ENCODE measurements around the gene GDPD5. TPM values are rescaled to one million over a fixed set of nuclear protein-coding genes. Genes with fewer than 3 reads are reported as not detected.

The GDPD5 gene
- total RNA-seq, 1 experiment from 2014 or later: 7.8 TPM

GRCh38 chr11:75428989-75429640 lies 96.6 kb downstream of the GDPD5 start:
- H3K9me3 Mint-ChIP-seq: peaks cover 16 to 24% of the 10 kb centered on the region in 2 experiments
- H2AFZ ChIP-seq (ENCODE audit: low read length): no peak overlapping the region
- H3K4me2 ChIP-seq (ENCODE audit: insufficient read depth, insufficient read length, low read length): no peak overlapping the region
- H3K14ac ChIP-seq (ENCODE audit: insufficient read depth, low read length): no peak overlapping the region
- H3K9me3 ChIP-seq (ENCODE audit: control insufficient read depth, low read depth, low read length): peaks cover 10% of the 10 kb centered on the region
- no peak overlapping the region for H4K5ac ChIP-seq (ENCODE audit: insufficient read length, low read depth, low read length)
- H2BK15ac ChIP-seq (ENCODE audit: low read depth, low read length): no peak overlapping the region
- no peak overlapping the region for H3K27ac ChIP-seq (ENCODE audit: insufficient read length, low read depth, low read length)
- H3K18ac ChIP-seq (ENCODE audit: insufficient read length, low read depth, low read length): no peak overlapping the region
- peaks cover 3 to 11% (median 8%) of the 10 kb centered on the region in 3 experiments; a peak in 6 of 7 replicates for H3K36me3 Mint-ChIP-seq (ENCODE audit: insufficient read depth in 1 of 3, low read depth in 3 of 3)
- H3K4ac ChIP-seq (ENCODE audit: low read depth, low read length): no peak overlapping the region
- no peaks in the 10 kb centered on the region for H3K79me2 ChIP-seq (ENCODE audit: insufficient read depth, low read length)
- H3K23me2 ChIP-seq (ENCODE audit: insufficient read length, low read depth, low read length, poor library complexity, severe bottlenecking): peaks cover 6% of the 10 kb centered on the region
- no peak for TF ChIP-seq CTCF (conservative IDR thresholded peaks at IDR 0.05)
- H3K9ac ChIP-seq (ENCODE audit: extremely low read depth, insufficient read length, low read length): no peak overlapping the region
- H3K23ac ChIP-seq (ENCODE audit: insufficient read length, low read depth, low read length): no peak overlapping the region
- H3K27me3 Mint-ChIP-seq (ENCODE audit: low read depth): peaks cover 62% of the 10 kb centered on the region
- peaks cover 32 to 36% of the 10 kb centered on the region in 2 experiments for H3K4me1 Mint-ChIP-seq
- no peaks in the 10 kb centered on the region for H3K79me1 ChIP-seq (ENCODE audit: insufficient read depth, low read depth, low read length, poor library complexity, severe bottlenecking)
- no peak overlapping the region for H2BK120ac ChIP-seq (ENCODE audit: low read depth, low read length, poor library complexity, severe bottlenecking)
- no peak overlapping the region for H4K8ac ChIP-seq (replicated peaks; ENCODE audit: insufficient read length, low read depth, low read length)
- WGBS (ENCODE audit: extremely low coverage, insufficient read length, low lambda C conversion rate): no CpG with 5 or more reads among the region's 16 CpGs
- no peak overlapping the region for H4K91ac ChIP-seq (ENCODE audit: insufficient read length, low read depth, low read length)
- H3K4me1 ChIP-seq (ENCODE audit: insufficient read depth, low read length): peaks cover 3% of the 10 kb centered on the region; the same call in 1 of the 2 replicates
- peak overlapping the region in 1 of 2 experiments; percentile 70; a peak in 3 of 5 replicates for H3K4me3 Mint-ChIP-seq
- no peak overlapping the region for H2BK5ac ChIP-seq (ENCODE audit: insufficient read length, low read length)
- no peaks in the 10 kb centered on the region for H4K20me1 ChIP-seq (ENCODE audit: control insufficient read depth, insufficient read depth, insufficient read length)
- no peak overlapping the region for H2BK12ac ChIP-seq (ENCODE audit: insufficient read length, low read depth, low read length)
- no peak overlapping the region for H3K27ac Mint-ChIP-seq
- peaks cover 41% of the 10 kb centered on the region for H3K27me3 ChIP-seq (ENCODE audit: insufficient read depth, low read length)
- H3T11ph ChIP-seq (ENCODE audit: low read length): no peak overlapping the region
- H2BK20ac ChIP-seq (ENCODE audit: low read depth, low read length, poor library complexity, severe bottlenecking): no peak overlapping the region
- no peak overlapping the region for H3K56ac ChIP-seq (ENCODE audit: insufficient read length, low read depth, low read length)
- DNase-seq: no peak
- no peak overlapping the region for H2AK5ac ChIP-seq (ENCODE audit: insufficient read length, low read length)
